Astrocyte (in vitro differentiated cells and primary cell): Measurements from ENCODE around the gene PNPLA3. TPM values are rescaled to one million over a fixed set of nuclear protein-coding genes. Genes with fewer than 3 reads are reported as not detected.

Source experiments
- DNase-seq: peaks from one replicate; pipeline ENCODE4 v3.0.0-alpha.2; 2010; ENCODE audit warnings: low read depth
- FAIRE-seq: peaks from 2 replicates; lab custom pipeline; 2011; peaks lifted over from hg19 to GRCh38; lab: Jason Lieb, UNC
- H2AFZ ChIP-seq: 2 replicates; pipeline ENCODE4 v1.6.0; 2012; ENCODE audit warnings: low read depth, low read length, inconsistent platforms
- H3K27ac ChIP-seq: 2 replicates; pipeline ENCODE4 v1.5.1; 2011; ENCODE audit warnings: low read depth, low read length, inconsistent platforms
- H3K27me3 ChIP-seq: 2 replicates; pipeline ENCODE4 v1.6.0; 2011; ENCODE audit warnings: low read length, inconsistent platforms; ENCODE audit not compliant: insufficient read depth
- H3K36me3 ChIP-seq: 2 replicates; pipeline ENCODE4 v1.5.1; 2011; ENCODE audit warnings: low read length, inconsistent platforms; ENCODE audit not compliant: insufficient read depth
- H3K4me1 ChIP-seq: 2 replicates; pipeline ENCODE4 v1.5.1; 2011; ENCODE audit warnings: low read length, inconsistent platforms; ENCODE audit not compliant: insufficient read depth
- H3K4me2 ChIP-seq: 2 replicates; pipeline ENCODE4 v1.6.0; 2012; ENCODE audit warnings: low read length, inconsistent platforms
- H3K4me3 ChIP-seq: 2 replicates; pipeline ENCODE4 v1.5.1; 2011; ENCODE audit warnings: low read depth, mild to moderate bottlenecking, low read length, inconsistent platforms; ENCODE audit not compliant: insufficient read depth
- H3K79me2 ChIP-seq: 2 replicates; pipeline ENCODE4 v1.6.0; 2012; ENCODE audit warnings: mild to moderate bottlenecking, low read length, inconsistent platforms; ENCODE audit not compliant: insufficient read depth
- H3K9ac ChIP-seq: 2 replicates; pipeline ENCODE4 v1.6.0; 2012; ENCODE audit warnings: mild to moderate bottlenecking, low read length, inconsistent platforms
- H3K9me3 ChIP-seq: 2 replicates; pipeline ENCODE4 v1.5.1; 2012; ENCODE audit warnings: low read depth, mild to moderate bottlenecking, low read length, inconsistent platforms; ENCODE audit not compliant: insufficient read depth
- H4K20me1 ChIP-seq: 2 replicates; pipeline ENCODE4 v1.6.0; 2012; ENCODE audit warnings: low read length, inconsistent platforms; ENCODE audit not compliant: insufficient read depth
- H3K27ac Mint-ChIP-seq: one replicate; pipeline ENCODE4 v1.8.0; 2021; ENCODE audit warnings: mild to moderate bottlenecking, mixed read lengths; ENCODE audit not compliant: unreplicated experiment
- H3K27me3 Mint-ChIP-seq: one replicate; pipeline ENCODE4 v1.8.0; 2021; ENCODE audit warnings: low read depth, mixed read lengths; ENCODE audit not compliant: unreplicated experiment
- H3K36me3 Mint-ChIP-seq: one replicate; pipeline ENCODE4 v1.8.0; 2021; ENCODE audit warnings: low read depth, mixed read lengths; ENCODE audit not compliant: unreplicated experiment
- H3K4me1 Mint-ChIP-seq: one replicate; pipeline ENCODE4 v1.8.0; 2021; ENCODE audit warnings: low read depth, mixed read lengths; ENCODE audit not compliant: unreplicated experiment
- H3K4me3 Mint-ChIP-seq: one replicate; pipeline ENCODE4 v1.8.0; 2021; ENCODE audit warnings: mild to moderate bottlenecking, moderate library complexity, mixed read lengths; ENCODE audit not compliant: unreplicated experiment
- H3K9me3 Mint-ChIP-seq: one replicate; pipeline ENCODE4 v1.8.0; 2021; ENCODE audit warnings: mild to moderate bottlenecking, mixed read lengths; ENCODE audit not compliant: unreplicated experiment
- CTCF ChIP-seq: IDR thresholded peaks from 2 replicates; pipeline ENCODE4 v1.5.1; 2011; ENCODE audit warnings: low read depth, mild to moderate bottlenecking, inconsistent platforms, low read length, moderate library complexity; ENCODE audit not compliant: insufficient read depth
- EZH2 ChIP-seq: IDR thresholded peaks from 2 replicates; pipeline ENCODE4 v1.6.1; 2012; ENCODE audit warnings: mild to moderate bottlenecking, low read length, inconsistent platforms; ENCODE audit not compliant: insufficient read depth
- total RNA-seq: library from RNA; stranded (reverse); gene quantifications from 2 replicates; pipeline ENCODE4 v1.2.1, GENCODE V29; 2021

Gene PNPLA3
- total RNA-seq, 1 donor from 2014 or later: 10.8 TPM

- H2AFZ ChIP-seq: no peak overlapping the region
- no peak overlapping the region for H3K27ac Mint-ChIP-seq
Measured at GRCh38 chr22:43993072-43993760, 69.6 kb downstream of the PNPLA3 start.

GRCh38 chr22:43994006-43994405, 70.4 kb downstream of the PNPLA3 start:
- Histone ChIP-seq H4K20me1 (peaks cover 45% of the 10 kb centered on the region), H3K27ac (no peak overlapping the region), H3K4me1 (peaks cover 9% of the 10 kb centered on the region), H3K9ac (no peak overlapping the region), H3K9me3 (no peaks in the 10 kb centered on the region), H3K27me3 (no peaks in the 10 kb centered on the region), H3K4me2 (no peak overlapping the region), H3K79me2 (peaks cover 5% of the 10 kb centered on the region), H3K4me3 (no peak overlapping the region), H3K36me3 (peaks cover 18% of the 10 kb centered on the region), H2AFZ (no peak overlapping the region)
- no peak overlapping the region for H3K27ac Mint-ChIP-seq
- FAIRE-seq (no peak), DNase-seq (no peak)
- no peaks in the 10 kb centered on the region for H3K4me1 Mint-ChIP-seq
- H3K36me3 Mint-ChIP-seq: peaks cover 16% of the 10 kb centered on the region
- no peaks in the 10 kb centered on the region for H3K9me3 Mint-ChIP-seq
- no peak overlapping the region for H3K4me3 Mint-ChIP-seq
- TF ChIP-seq CTCF (no peak), EZH2 (no peak)
- no peaks in the 10 kb centered on the region for H3K27me3 Mint-ChIP-seq

More at GRCh38 chr22:43993072-43993760, 69.6 kb downstream of the PNPLA3 start:
- DNase-seq (peak; percentile 16), FAIRE-seq (no peak)
- H3K4me3 ChIP-seq: no peak overlapping the region
- peaks cover 24% of the 10 kb centered on the region for H3K36me3 ChIP-seq
- TF ChIP-seq CTCF (peak; percentile 95), EZH2 (no peak)
- Mint-ChIP-seq H3K27me3 (no peaks in the 10 kb centered on the region), H3K4me3 (no peak overlapping the region), H3K36me3 (peaks cover 13% of the 10 kb centered on the region), H3K9me3 (no peaks in the 10 kb centered on the region), H3K4me1 (no peaks in the 10 kb centered on the region)
- no peak overlapping the region for H3K27ac ChIP-seq
- no peak overlapping the region for H3K9ac ChIP-seq
- H4K20me1 ChIP-seq: peaks cover 45% of the 10 kb centered on the region
- peaks cover 5% of the 10 kb centered on the region for H3K79me2 ChIP-seq
- no peak overlapping the region for H3K4me2 ChIP-seq
- peaks cover 9% of the 10 kb centered on the region for H3K4me1 ChIP-seq
- no peaks in the 10 kb centered on the region for H3K9me3 ChIP-seq
- H3K27me3 ChIP-seq: no peaks in the 10 kb centered on the region

GRCh38 chr22:43994416-43994815, 70.8 kb downstream of the PNPLA3 start:
- no peak overlapping the region for H3K4me3 ChIP-seq
- FAIRE-seq: no peak
- H3K36me3 ChIP-seq: peaks cover 17% of the 10 kb centered on the region
- H4K20me1 ChIP-seq: peaks cover 45% of the 10 kb centered on the region
- DNase-seq: no peak
- H3K9me3 ChIP-seq: no peaks in the 10 kb centered on the region
- no peak overlapping the region for H3K4me2 ChIP-seq
- TF ChIP-seq CTCF (no peak), EZH2 (no peak)
- peaks cover 9% of the 10 kb centered on the region for H3K4me1 ChIP-seq
- Mint-ChIP-seq H3K9me3 (no peaks in the 10 kb centered on the region), H3K4me3 (peak overlapping the region; percentile 34), H3K36me3 (peaks cover 17% of the 10 kb centered on the region), H3K4me1 (no peaks in the 10 kb centered on the region), H3K27ac (no peak overlapping the region), H3K27me3 (no peaks in the 10 kb centered on the region)
- no peak overlapping the region for H2AFZ ChIP-seq
- H3K9ac ChIP-seq: no peak overlapping the region
- peaks cover 5% of the 10 kb centered on the region for H3K79me2 ChIP-seq
- H3K27ac ChIP-seq: no peak overlapping the region
- H3K27me3 ChIP-seq: no peaks in the 10 kb centered on the region
